Measurements from ENCODE around the gene HNRNPU.

HNRNPU gene

DNA sequence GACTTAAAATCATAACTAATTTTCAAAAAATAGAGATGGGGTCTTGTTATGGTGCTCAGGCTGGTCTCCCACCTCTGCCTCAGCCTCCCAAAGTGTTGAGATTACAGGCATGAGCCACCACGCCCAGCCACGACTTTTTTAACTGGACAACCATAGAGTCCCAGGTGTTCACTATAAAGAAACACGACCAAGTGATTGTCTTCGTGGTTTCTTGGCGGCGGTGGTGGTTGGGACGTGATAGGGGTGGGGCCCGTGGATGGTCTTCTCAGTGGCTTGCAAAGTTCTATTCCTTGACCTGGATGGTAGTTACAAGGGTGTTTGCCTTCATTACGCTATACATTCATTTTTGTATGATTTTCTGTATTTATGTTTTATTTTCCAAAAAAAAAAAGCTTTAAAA, 63.5 kb downstream of the HNRNPU start:
- DNase-seq: no peak

All from 8988T (cell line).